Measurements from ENCODE around the gene GGTA1.

GRCh38 chr9:121453232-121453892 lies 46.3 kb downstream of the GGTA1 start:
- TF ChIP-seq, protein P1, sequence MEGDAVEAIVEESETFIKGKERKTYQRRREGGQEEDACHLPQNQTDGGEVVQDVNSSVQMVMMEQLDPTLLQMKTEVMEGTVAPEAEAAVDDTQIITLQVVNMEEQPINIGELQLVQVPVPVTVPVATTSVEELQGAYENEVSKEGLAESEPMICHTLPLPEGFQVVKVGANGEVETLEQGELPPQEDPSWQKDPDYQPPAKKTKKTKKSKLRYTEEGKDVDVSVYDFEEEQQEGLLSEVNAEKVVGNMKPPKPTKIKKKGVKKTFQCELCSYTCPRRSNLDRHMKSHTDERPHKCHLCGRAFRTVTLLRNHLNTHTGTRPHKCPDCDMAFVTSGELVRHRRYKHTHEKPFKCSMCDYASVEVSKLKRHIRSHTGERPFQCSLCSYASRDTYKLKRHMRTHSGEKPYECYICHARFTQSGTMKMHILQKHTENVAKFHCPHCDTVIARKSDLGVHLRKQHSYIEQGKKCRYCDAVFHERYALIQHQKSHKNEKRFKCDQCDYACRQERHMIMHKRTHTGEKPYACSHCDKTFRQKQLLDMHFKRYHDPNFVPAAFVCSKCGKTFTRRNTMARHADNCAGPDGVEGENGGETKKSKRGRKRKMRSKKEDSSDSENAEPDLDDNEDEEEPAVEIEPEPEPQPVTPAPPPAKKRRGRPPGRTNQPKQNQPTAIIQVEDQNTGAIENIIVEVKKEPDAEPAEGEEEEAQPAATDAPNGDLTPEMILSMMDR (IDR thresholded peaks at IDR 0.05; ENCODE audit: insufficient read depth, low read length, poor library complexity, severe bottlenecking), result no peak
- no peak for TF ChIP-seq EZH2phosphoT487 (conservative IDR thresholded peaks at IDR 0.05; ENCODE audit: low read length)
